K562 (cell line): ENCODE measurements around the gene SORCS1. TPM values are rescaled to one million over a fixed set of nuclear protein-coding genes. Genes with fewer than 3 reads are reported as not detected.

Source experiments
- ATAC-seq: fragments of 200-7000 bp; cut with Tn5 transposase; 3 replicates; pipeline ENCODE4 v1.9.1; 2020; ENCODE audit warnings: moderate library complexity
- BruUV-seq: library from RNA; stranded (reverse); fragments of 400-500 nt; replicated peaks from 2 replicates; lab custom pipeline; 2021; lab: Mats Ljungman, UMichigan
- CTCF ChIA-PET: fragments of 300-600 bp; formaldehyde crosslinking; extraction: SDS; loops from one replicate; lab custom pipeline; 2021; ENCODE audit warnings: low intra/inter-chr PET ratio; lab: Yijun Ruan, JAX
- POLR2A ChIA-PET: fragments of 300-600, 350-650 bp; sonication (Branson Sonifier 250); formaldehyde crosslinking; extraction: SDS; loops from one replicate; lab custom pipeline; 2021; ENCODE audit warnings: antibody characterized with exemption, inconsistent platforms; lab: Yijun Ruan, JAX
- DNase-seq, 4 experiments: peaks; one replicate each; pipeline versions ENCODE4 v3.0.0 to v3.0.0-alpha.2; 2011 to 2018; ENCODE audit warnings: low spot score in 3 of 4, mixed read lengths in 3 of 4; ENCODE audit errors: extremely low read depth in 1 of 4
- FAIRE-seq: peaks from 2 replicates; lab custom pipeline; 2011; peaks lifted over from hg19 to GRCh38; lab: Jason Lieb, UNC
- H2AFZ ChIP-seq: 2 replicates; pipeline ENCODE4 v1.6.0; 2011; ENCODE audit warnings: low read depth, low read length, control low read depth, inconsistent platforms
- H3K27ac ChIP-seq: fragments of 200-600 bp; 3 replicates; pipeline ENCODE4 v1.8.0; 2011; ENCODE audit warnings: low read depth, mild to moderate bottlenecking, control low read depth, inconsistent platforms, low read length, moderate library complexity, mixed read lengths; ENCODE audit errors: extremely low read depth
- H3K27me3 ChIP-seq, 2 experiments: fragments of 300-600 bp in 1 of 2; 2 replicates in 1 of 2; 3 replicates in 1 of 2; pipeline versions ENCODE4 v1.6.0 to v1.8.0; 2011; ENCODE audit warnings: inconsistent platforms in 2 of 2, low read length in 2 of 2, mild to moderate bottlenecking in 1 of 2, mixed read lengths in 1 of 2, moderate library complexity in 1 of 2; ENCODE audit not compliant: control insufficient read depth in 2 of 2, insufficient read depth in 2 of 2
- H3K36me3 ChIP-seq: fragments of 300-600 bp; 3 replicates; pipeline ENCODE4 v1.8.0; 2011; ENCODE audit warnings: mild to moderate bottlenecking, low read length, inconsistent platforms; ENCODE audit not compliant: control insufficient read depth, insufficient read depth
- H3K4me1 ChIP-seq, 2 experiments: fragments of 200-600 bp in 1 of 2; replicated peaks in 1 of 2; 2 replicates in 1 of 2; 3 replicates in 1 of 2; pipeline versions ENCODE4 v1.5.1 to v1.8.0; 2011; ENCODE audit warnings: inconsistent platforms in 2 of 2, low read length in 2 of 2, mild to moderate bottlenecking in 1 of 2, mixed read lengths in 1 of 2, moderate library complexity in 1 of 2; ENCODE audit not compliant: control insufficient read depth in 2 of 2, insufficient read depth in 2 of 2
- H3K4me2 ChIP-seq: 2 replicates; pipeline ENCODE4 v1.6.1; 2011; ENCODE audit warnings: low read length, control low read depth, inconsistent platforms, mixed read lengths; ENCODE audit not compliant: insufficient read depth
- H3K4me3 ChIP-seq: fragments of 200-600 bp; sonication (generic), shearing (Covaris generic); 2 replicates; pipeline ENCODE4 v1.5.1; 2016; ENCODE audit warnings: control low read depth, inconsistent platforms
- H3K79me2 ChIP-seq: fragments of 200-600 bp; 3 replicates; pipeline ENCODE4 v1.8.0; 2011; ENCODE audit warnings: low read length, inconsistent platforms; ENCODE audit not compliant: control insufficient read depth, insufficient read depth
- H3K9ac ChIP-seq, 2 experiments: 2 replicates each; pipeline versions ENCODE4 v1.6.0 to v1.6.1; 2011; ENCODE audit warnings: low read depth in 2 of 2, low read length in 2 of 2, control low read depth in 1 of 2, inconsistent platforms in 1 of 2, mild to moderate bottlenecking in 1 of 2, mixed read lengths in 1 of 2; ENCODE audit not compliant: insufficient read depth in 1 of 2
- H3K9me1 ChIP-seq: one replicate; pipeline ENCODE4 v1.6.0; 2011; ENCODE audit warnings: inconsistent platforms, mild to moderate bottlenecking, low read length, moderate library complexity; ENCODE audit not compliant: control insufficient read depth, insufficient read depth
- H3K9me3 ChIP-seq: replicated peaks from 2 replicates; pipeline ENCODE4 v1.5.1; 2011; ENCODE audit warnings: low read depth, low read length, inconsistent platforms; ENCODE audit not compliant: control insufficient read depth, insufficient read depth
- H4K20me1 ChIP-seq: replicated peaks from 2 replicates; pipeline ENCODE4 v1.6.1; 2011; ENCODE audit warnings: low read length, inconsistent platforms, mixed read lengths; ENCODE audit not compliant: control insufficient read depth, insufficient read depth
- BACH1 ChIP-seq: fragments of 200-800 bp; sonication (Bioruptor generic); IDR thresholded peaks from 2 replicates; pipeline ENCODE4 v1.6.1; 2016; ENCODE audit warnings: missing genetic modification characterization, missing compliant biosample characterization
- KDM1A ChIP-seq, 2 experiments: fragments of 450-650 bp; IDR thresholded peaks; 2 replicates each; pipeline ENCODE4 v1.6.1; 2016; ENCODE audit warnings: mild to moderate bottlenecking in 2 of 2
- NONO ChIP-seq, 2 experiments: fragments of 200-400 bp in 1 of 2; fragments of 450-650 bp in 1 of 2; formaldehyde crosslinking in 1 of 2; IDR thresholded peaks; 2 replicates each; pipeline ENCODE4 v1.6.1; 2017; ENCODE audit warnings: low read depth in 2 of 2, mild to moderate bottlenecking in 2 of 2, moderate library complexity in 2 of 2, low read length in 1 of 2
- POLR2B ChIP-seq: fragments of 450-650 bp; IDR thresholded peaks from 2 replicates; pipeline ENCODE4 v1.6.1; 2018; ENCODE audit warnings: low read depth; ENCODE audit not compliant: partially characterized antibody
- ZNF124 ChIP-seq: sonication (generic); formaldehyde crosslinking; IDR thresholded peaks from 2 replicates; pipeline ENCODE4 v1.8.1; 2022; ENCODE audit warnings: missing genetic modification reagents
- ZNF57 ChIP-seq: fragments of 450-650 bp; formaldehyde crosslinking; IDR thresholded peaks from 2 replicates; pipeline ENCODE4 v1.4.0; 2020; ENCODE audit warnings: mild to moderate bottlenecking, moderate library complexity
- WGBS: fragments of 100-300 bp; shearing (Covaris generic); methylation state at CpG from one replicate; pipeline ENCODE4 v1.1.6; 2016; ENCODE audit warnings: low coverage, mixed read lengths; ENCODE audit not compliant: insufficient coverage; ENCODE audit errors: missing lambda C conversion rate; 5-methylcytosine and 5-hydroxymethylcytosine counted together
- in situ Hi-C: fragments of 300-500 bp; cut with MboI; formaldehyde crosslinking; loops from 4 replicates; pipeline ENCODE4 v1.15.0; 2018; ENCODE audit warnings: inconsistent platforms, mixed read lengths
- intact Hi-C: fragments of 100-400 bp; cut with micrococcal nuclease; formaldehyde crosslinking; loops from 2 replicates; pipeline ENCODE4 v1.14.2; 2022
- polyA plus RNA-seq, 8 experiments: library from polyadenylated mRNA; depleted of rRNA in 4 of 8; stranded (reverse) in 5 of 8; unstranded in 3 of 8; fragments of >200 nt; fragmentation: Nextera tagmentation in 2 of 8; fragmentation: Illumina TruSeq in 1 of 8; extraction: Ambion mirVana in 2 of 8; extraction: Trizol in 1 of 8; gene quantifications; 2 replicates each; pipeline versions ENCODE4 v1.2.1 to v1.2.3, GENCODE V29; 2011 to 2014; ENCODE audit warnings: inconsistent platforms in 1 of 8, missing spikeins in 1 of 8
- total RNA-seq, 7 experiments: library from RNA; depleted of rRNA in 6 of 7; stranded (reverse); fragments of >200 nt in 6 of 7; fragmentation: Illumina TruSeq in 2 of 7; extraction: Trizol in 2 of 7; gene quantifications; 2 replicates each; pipeline versions ENCODE4 v1.2.1 to v1.2.3, GENCODE V29; 2011 to 2021; ENCODE audit warnings: low replicate concordance in 1 of 7
- TF ChIP-seq, protein P1 (sequence below): fragments of 450-650 bp; conservative IDR thresholded peaks from 2 replicates; pipeline ENCODE4 v1.6.1; 2016; ENCODE audit warnings: missing genetic modification characterization, low read depth, mild to moderate bottlenecking, missing compliant biosample characterization, moderate library complexity
- TF ChIP-seq, protein P2 (sequence below): sonication (generic); formaldehyde crosslinking; IDR thresholded peaks from 2 replicates; pipeline ENCODE4 v1.4.0; 2020; ENCODE audit warnings: mild to moderate bottlenecking, missing genetic modification reagents
- TF ChIP-seq, protein P3 (sequence below): fragments of 250-450 bp; sonication (Bioruptor Pico); IDR thresholded peaks from 2 replicates; pipeline ENCODE4 v1.4.0; 2020; ENCODE audit warnings: borderline replicate concordance

SORCS1 gene
- total and polyA plus RNA-seq, 9 of the 15 experiments (the other 6 are each of a cell fraction or from before 2014, with no cell fraction given), result 1.5 to 3.9 (median 2.7) TPM

DNA sequence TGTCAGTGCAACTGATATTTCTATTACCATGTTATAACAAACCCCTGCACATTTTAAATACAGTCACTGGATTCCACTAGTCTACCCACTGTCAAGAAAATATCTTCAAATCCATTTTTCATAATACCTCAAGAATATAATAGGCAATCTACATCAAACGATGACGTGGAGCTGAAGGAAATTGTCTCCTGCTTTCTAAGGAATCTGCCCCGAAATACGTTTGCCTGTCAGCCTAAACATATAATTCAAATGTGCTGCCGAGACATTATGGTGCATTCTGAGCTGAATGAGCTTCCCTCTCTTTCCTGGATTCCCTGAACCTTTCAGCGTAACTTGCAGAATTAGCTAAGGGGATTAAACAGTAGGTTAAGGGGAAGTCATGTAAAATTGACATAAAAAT, 306.8 kb downstream of the SORCS1 start:
- ATAC-seq (no peak), DNase-seq (no peak)
- Histone ChIP-seq H3K4me3 (no peak overlapping the region), H3K36me3 (no peaks in the 10 kb centered on the region), H3K9ac (no peak overlapping the region), H3K9me3 (no peaks in the 10 kb centered on the region), H2AFZ (no peak overlapping the region), H3K9me1 (no peaks in the 10 kb centered on the region), H3K4me2 (no peak overlapping the region), H3K4me1 (no peaks in the 10 kb centered on the region), H3K27me3 (no peaks in the 10 kb centered on the region), H3K79me2 (no peaks in the 10 kb centered on the region)
- intact Hi-C loops, result no loop called here
- POLR2A ChIA-PET, result interaction anchor here (0.7 kb wide), 1 partner anchor 19 kb away, joined by 4 read pairs; no protein-coding TSS in a partner anchor
- WGBS, result 3% methylated on average over 6 of the region's 6 CpGs
- CTCF ChIA-PET, result no interaction called here
- TF ChIP-seq, protein P1, sequence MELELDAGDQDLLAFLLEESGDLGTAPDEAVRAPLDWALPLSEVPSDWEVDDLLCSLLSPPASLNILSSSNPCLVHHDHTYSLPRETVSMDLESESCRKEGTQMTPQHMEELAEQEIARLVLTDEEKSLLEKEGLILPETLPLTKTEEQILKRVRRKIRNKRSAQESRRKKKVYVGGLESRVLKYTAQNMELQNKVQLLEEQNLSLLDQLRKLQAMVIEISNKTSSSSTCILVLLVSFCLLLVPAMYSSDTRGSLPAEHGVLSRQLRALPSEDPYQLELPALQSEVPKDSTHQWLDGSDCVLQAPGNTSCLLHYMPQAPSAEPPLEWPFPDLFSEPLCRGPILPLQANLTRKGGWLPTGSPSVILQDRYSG (tag), result no peak
- TF ChIP-seq, protein P2, sequence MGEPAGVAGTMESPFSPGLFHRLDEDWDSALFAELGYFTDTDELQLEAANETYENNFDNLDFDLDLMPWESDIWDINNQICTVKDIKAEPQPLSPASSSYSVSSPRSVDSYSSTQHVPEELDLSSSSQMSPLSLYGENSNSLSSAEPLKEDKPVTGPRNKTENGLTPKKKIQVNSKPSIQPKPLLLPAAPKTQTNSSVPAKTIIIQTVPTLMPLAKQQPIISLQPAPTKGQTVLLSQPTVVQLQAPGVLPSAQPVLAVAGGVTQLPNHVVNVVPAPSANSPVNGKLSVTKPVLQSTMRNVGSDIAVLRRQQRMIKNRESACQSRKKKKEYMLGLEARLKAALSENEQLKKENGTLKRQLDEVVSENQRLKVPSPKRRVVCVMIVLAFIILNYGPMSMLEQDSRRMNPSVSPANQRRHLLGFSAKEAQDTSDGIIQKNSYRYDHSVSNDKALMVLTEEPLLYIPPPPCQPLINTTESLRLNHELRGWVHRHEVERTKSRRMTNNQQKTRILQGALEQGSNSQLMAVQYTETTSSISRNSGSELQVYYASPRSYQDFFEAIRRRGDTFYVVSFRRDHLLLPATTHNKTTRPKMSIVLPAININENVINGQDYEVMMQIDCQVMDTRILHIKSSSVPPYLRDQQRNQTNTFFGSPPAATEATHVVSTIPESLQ, result no peak
- TF ChIP-seq, protein P3, sequence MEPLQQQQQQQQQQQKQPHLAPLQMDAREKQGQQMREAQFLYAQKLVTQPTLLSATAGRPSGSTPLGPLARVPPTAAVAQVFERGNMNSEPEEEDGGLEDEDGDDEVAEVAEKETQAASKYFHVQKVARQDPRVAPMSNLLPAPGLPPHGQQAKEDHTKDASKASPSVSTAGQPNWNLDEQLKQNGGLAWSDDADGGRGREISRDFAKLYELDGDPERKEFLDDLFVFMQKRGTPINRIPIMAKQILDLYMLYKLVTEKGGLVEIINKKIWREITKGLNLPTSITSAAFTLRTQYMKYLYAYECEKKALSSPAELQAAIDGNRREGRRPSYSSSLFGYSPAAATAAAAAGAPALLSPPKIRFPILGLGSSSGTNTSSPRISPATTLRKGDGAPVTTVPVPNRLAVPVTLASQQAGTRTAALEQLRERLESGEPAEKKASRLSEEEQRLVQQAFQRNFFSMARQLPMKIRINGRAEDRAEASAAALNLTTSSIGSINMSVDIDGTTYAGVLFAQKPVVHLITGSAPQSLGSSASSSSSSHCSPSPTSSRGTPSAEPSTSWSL (CRISPR knock-in tag), result no peak
- no peak for TF ChIP-seq BACH1 (tag)
- TF ChIP-seq NONO (IDR thresholded peaks at IDR 0.05; ENCODE audit: low read depth in 2 of 2, low read length in 1 of 2), result no peak
- TF ChIP-seq ZNF57, result no peak
- TF ChIP-seq ZNF124 (CRISPR knock-in tag), result no peak
- TF ChIP-seq KDM1A (IDR thresholded peaks at IDR 0.05), result no peak
- no peak for TF ChIP-seq POLR2B
- TF ChIP-seq, all 486 proteins: peak for 0
- FAIRE-seq, result no peak
- no TSS peak for BruUV-seq
- Histone ChIP-seq H4K20me1 (no peaks in the 10 kb centered on the region), H3K27ac (no peak overlapping the region)
- in situ Hi-C loops, result no loop called here
